Ishikawa (cell line): ENCODE data around the gene CGRRF1.

Experiments used
- CEBPB ChIP-seq: IDR thresholded peaks from 2 replicates; pipeline ENCODE4 v1.6.1; 2012
- CREB1 ChIP-seq: IDR thresholded peaks from 2 replicates; pipeline ENCODE4 v1.6.1; 2012; ENCODE audit warnings: low read depth
- EGR1 ChIP-seq: IDR thresholded peaks from 2 replicates; pipeline ENCODE4 v1.6.1; 2012
- EP300 ChIP-seq: IDR thresholded peaks from 2 replicates; pipeline ENCODE4 v1.6.1; 2012; ENCODE audit warnings: borderline replicate concordance
- FOXM1 ChIP-seq: IDR thresholded peaks from 2 replicates; pipeline ENCODE4 v1.6.1; 2012; ENCODE audit warnings: low read depth, borderline replicate concordance
- NFIC ChIP-seq: IDR thresholded peaks from 2 replicates; pipeline ENCODE4 v1.6.1; 2012
- RAD21 ChIP-seq: IDR thresholded peaks from 2 replicates; pipeline ENCODE4 v1.6.1; 2012; ENCODE audit warnings: low read depth
- TAF1 ChIP-seq: IDR thresholded peaks from 2 replicates; pipeline ENCODE4 v1.6.1; 2012; ENCODE audit warnings: low read depth, mild to moderate bottlenecking
- TCF12 ChIP-seq: IDR thresholded peaks from 2 replicates; pipeline ENCODE4 v1.6.1; 2012; ENCODE audit warnings: low read depth
- TEAD4 ChIP-seq: IDR thresholded peaks from 2 replicates; pipeline ENCODE4 v1.6.1; 2012
- YY1 ChIP-seq: IDR thresholded peaks from 2 replicates; pipeline ENCODE4 v1.6.1; 2012; ENCODE audit warnings: low read depth
- ZBTB7A ChIP-seq: IDR thresholded peaks from 2 replicates; pipeline ENCODE4 v1.6.1; 2012; ENCODE audit warnings: low read depth
- TF ChIP-seq, protein P1 (sequence below): IDR thresholded peaks from 2 replicates; pipeline ENCODE4 v1.6.1; 2012
- TF ChIP-seq, protein P2 (sequence below): IDR thresholded peaks from 2 replicates; pipeline ENCODE4 v1.6.1; 2012
- TF ChIP-seq, protein P3 (sequence below): IDR thresholded peaks from 2 replicates; pipeline ENCODE4 v1.6.1; 2012; ENCODE audit warnings: low read depth, mild to moderate bottlenecking

Gene CGRRF1

DNA sequence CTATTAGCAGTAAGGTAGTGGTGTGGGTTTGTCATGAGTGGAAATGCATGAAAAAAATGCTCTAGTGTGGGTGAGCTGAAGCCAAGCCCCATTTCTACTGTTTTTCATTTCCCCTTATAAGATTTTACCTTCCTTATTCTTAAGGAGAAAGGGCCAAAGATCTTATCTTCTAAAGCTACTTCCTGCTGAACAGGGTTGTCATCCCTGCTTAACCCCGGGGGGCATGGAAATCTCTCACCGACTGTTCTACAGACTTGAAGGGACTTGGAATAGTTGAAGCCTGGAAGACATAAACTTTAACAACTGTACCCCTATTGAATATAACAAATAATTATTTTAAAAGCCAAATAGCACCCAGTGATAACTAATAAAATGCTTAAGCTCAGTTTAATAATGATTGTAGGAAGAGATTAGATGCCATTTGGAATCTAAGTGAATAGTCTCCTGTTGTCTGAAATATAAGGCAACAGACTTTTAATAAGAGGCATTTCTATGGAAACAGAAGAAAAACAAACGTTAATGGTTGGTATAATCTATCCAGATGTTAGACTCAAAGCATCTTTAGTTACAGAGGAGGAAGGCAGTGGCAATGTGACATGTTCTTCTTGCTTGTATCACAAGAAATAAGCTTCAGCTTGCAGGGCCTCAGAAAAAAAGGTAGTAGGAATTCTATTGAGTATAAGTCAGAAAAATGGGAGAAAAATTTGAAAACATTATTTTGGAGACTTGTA lies 19.1 kb upstream of the CGRRF1 start:
- no peak for TF ChIP-seq NFIC
- no peak for TF ChIP-seq TAF1
- no peak for TF ChIP-seq RAD21
- TF ChIP-seq, protein P1, sequence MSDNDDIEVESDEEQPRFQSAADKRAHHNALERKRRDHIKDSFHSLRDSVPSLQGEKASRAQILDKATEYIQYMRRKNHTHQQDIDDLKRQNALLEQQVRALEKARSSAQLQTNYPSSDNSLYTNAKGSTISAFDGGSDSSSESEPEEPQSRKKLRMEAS = no peak
- TF ChIP-seq, protein P2, sequence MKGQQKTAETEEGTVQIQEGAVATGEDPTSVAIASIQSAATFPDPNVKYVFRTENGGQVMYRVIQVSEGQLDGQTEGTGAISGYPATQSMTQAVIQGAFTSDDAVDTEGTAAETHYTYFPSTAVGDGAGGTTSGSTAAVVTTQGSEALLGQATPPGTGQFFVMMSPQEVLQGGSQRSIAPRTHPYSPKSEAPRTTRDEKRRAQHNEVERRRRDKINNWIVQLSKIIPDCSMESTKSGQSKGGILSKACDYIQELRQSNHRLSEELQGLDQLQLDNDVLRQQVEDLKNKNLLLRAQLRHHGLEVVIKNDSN = no peak
- TF ChIP-seq, protein P3, sequence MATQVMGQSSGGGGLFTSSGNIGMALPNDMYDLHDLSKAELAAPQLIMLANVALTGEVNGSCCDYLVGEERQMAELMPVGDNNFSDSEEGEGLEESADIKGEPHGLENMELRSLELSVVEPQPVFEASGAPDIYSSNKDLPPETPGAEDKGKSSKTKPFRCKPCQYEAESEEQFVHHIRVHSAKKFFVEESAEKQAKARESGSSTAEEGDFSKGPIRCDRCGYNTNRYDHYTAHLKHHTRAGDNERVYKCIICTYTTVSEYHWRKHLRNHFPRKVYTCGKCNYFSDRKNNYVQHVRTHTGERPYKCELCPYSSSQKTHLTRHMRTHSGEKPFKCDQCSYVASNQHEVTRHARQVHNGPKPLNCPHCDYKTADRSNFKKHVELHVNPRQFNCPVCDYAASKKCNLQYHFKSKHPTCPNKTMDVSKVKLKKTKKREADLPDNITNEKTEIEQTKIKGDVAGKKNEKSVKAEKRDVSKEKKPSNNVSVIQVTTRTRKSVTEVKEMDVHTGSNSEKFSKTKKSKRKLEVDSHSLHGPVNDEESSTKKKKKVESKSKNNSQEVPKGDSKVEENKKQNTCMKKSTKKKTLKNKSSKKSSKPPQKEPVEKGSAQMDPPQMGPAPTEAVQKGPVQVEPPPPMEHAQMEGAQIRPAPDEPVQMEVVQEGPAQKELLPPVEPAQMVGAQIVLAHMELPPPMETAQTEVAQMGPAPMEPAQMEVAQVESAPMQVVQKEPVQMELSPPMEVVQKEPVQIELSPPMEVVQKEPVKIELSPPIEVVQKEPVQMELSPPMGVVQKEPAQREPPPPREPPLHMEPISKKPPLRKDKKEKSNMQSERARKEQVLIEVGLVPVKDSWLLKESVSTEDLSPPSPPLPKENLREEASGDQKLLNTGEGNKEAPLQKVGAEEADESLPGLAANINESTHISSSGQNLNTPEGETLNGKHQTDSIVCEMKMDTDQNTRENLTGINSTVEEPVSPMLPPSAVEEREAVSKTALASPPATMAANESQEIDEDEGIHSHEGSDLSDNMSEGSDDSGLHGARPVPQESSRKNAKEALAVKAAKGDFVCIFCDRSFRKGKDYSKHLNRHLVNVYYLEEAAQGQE = no peak
- no peak for TF ChIP-seq ZBTB7A

DNA sequence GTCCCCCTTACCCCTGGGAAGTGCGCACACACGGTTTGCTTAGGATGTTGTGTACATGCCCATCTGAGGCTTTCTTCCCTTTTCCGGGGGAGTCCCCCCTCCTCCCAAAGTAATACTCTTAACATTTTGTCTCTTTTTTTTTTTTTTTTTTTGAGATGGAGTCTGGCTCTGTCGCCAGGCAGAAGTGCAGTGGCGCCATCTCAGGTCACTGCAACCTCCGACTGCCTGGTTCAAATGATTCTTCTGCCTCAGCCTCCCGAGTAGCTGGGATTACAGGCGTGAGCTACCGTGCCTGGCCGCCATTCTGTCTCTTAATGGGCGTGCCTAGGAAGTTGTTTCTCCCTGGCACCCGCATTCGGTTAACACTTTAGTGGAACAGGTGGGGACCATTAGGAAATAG lies 16.4 kb upstream of the CGRRF1 start:
- no peak for TF ChIP-seq NFIC
- TF ChIP-seq ZBTB7A = no peak
- TF ChIP-seq EGR1 = no peak
- TF ChIP-seq TAF1 = no peak
- TF ChIP-seq CREB1 = no peak
- no peak for TF ChIP-seq EP300
- TF ChIP-seq, protein P2 = no peak
- no peak for TF ChIP-seq TEAD4
- TF ChIP-seq RAD21 = no peak; the same call in 1 of the 2 replicates
- TF ChIP-seq, protein P3 = no peak
- TF ChIP-seq TCF12 = no peak
- no peak for TF ChIP-seq FOXM1
- no peak for TF ChIP-seq CEBPB
- TF ChIP-seq YY1 = no peak
- TF ChIP-seq, protein P1 = no peak

DNA sequence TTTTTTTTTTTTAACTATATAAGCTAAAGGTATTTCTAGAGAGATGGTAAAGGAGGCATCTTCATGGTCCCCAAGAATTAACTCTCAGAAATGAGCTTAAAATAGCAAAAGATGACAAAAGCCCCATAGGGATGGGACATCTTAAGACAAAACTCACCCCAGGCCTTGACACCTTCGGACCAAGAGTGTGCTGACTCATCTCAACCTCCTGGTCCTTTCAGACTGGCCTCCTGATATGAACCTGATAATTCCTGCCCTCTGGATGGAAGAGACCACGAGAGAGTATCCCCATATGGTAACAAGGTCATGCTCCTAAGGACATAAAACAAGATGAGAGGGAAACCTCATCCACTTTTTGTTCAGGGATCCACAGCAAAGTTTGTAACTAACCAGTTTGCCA lies 12.5 kb upstream of the CGRRF1 start:
- TF ChIP-seq CEBPB (no peak), RAD21 (no peak), EGR1 (no peak), TCF12 (no peak), TEAD4 (no peak), CREB1 (no peak), TAF1 (no peak), YY1 (no peak), EP300 (no peak), ZBTB7A (no peak), FOXM1 (no peak), NFIC (no peak)
- TF ChIP-seq, protein P1 = no peak

DNA sequence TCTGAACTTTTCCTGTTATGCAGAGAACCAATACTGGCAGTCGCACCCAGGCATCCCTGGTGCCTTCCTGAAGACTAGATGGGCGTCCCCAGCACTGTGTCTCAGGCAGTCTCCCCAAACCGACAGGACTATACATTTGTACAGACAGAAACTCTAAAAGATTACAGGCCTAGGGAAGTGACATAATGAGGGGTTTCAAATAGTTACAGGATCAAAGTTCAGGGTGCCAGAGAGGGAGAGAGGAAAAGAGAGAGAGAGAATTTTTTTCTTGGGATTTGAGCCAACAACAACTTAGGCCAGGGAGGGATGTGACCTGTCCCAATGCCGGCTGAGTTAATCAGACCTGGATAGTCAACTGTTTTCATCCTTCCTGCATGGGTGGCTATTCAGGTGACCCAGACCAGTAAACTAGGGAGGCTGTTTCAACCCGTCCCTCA lies 11.6 kb upstream of the CGRRF1 start:
- TF ChIP-seq NFIC = no peak
- TF ChIP-seq RAD21 = no peak
- no peak for TF ChIP-seq ZBTB7A
- TF ChIP-seq TCF12 = no peak
- no peak for TF ChIP-seq EP300
- TF ChIP-seq CREB1 = no peak
- TF ChIP-seq CEBPB = no peak
- TF ChIP-seq TAF1 = no peak
- TF ChIP-seq, protein P3 = no peak
- TF ChIP-seq, protein P2 = no peak
- TF ChIP-seq FOXM1 = no peak
- no peak for TF ChIP-seq YY1
- TF ChIP-seq, protein P1 = no peak
- no peak for TF ChIP-seq EGR1
- TF ChIP-seq TEAD4 = no peak
